Measurements from ENCODE around the gene RGS11. TPM values are rescaled to one million over a fixed set of nuclear protein-coding genes. Genes with fewer than 3 reads are reported as not detected.

The RGS11 gene
- total RNA-seq, 1 experiment from 2014 or later: not detected

DNA sequence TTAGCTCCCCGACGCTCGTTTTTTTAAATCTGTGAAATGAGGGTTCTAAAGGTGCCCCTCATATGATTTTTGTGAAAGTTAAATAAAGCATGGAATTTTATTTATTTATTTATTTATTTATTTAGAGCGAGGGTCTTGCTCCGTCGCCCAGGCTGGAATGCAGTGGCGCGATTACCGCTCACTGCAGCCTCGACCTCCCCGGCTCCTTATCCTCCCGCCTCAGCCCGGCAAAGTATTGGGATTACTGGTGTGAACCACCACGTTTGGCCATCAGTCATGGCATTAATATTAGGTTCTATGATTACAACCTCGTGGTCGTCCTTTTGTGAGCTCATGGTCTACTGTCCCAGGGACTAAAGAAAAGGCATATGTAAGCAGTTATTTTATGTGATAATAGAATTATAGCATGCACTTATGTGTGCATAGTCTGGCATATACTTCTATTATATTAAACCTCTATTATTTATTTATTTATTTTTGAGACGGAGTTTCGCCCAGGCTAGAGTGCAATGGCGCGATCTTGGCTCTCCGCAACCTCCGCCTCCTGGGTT, 45.9 kb downstream of the RGS11 start:
- CTCF ChIA-PET: interaction anchor here (0.6 kb wide), 1 partner anchor 55 kb away, joined by 3 read pairs; no protein-coding TSS in a partner anchor

DNA sequence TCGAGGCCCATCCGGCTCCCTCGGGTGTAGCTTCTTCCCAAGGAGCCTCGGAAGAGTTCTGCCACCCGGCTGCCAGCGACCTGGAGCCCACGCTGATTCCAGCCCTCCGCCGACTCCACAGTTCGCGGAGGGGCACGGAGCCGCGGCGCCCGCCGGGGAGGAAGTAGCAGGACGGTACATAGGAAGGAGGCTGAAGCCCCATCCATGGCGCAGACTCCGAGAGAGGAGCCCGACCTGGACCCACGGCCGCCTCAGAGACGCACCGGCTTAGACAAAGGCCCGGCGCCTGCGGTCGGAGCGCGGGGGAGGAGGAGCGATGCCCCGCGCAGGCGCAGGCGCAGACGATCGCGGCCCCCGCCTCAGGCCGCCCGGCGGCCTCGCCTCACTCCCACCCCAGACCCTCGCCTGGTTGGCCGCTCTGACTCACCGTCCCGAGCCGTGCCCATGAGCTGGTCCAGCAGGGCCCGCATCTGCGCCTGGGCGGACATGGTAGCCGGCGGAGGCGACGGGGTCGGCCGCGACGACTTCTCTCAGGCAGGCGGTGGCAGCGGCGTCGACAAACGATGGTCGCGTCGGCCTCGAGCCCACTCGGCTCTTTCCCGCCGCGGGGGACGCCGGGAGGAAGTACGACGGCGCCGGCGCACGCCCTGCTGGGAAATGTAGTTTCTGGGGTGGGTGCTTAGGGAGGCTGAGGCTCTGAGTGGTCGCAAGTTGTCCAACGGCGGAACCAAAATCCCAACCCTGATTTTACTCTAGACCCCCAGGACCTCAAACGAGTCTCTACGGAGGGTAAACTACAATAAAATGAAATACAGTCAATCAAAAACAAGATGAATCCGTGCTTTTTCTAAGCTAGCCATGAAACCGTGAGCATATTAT, 46.7 kb downstream of the RGS11 start, which contains the start of gene LUC7L:
LUC7L (minus strand) TSS at position 598 of the 879 bp plus-strand sequence; CDS start at position 488, 110 bp downstream.
- peaks cover 35% of the 10 kb centered on the region for H3K36me3 ChIP-seq (ENCODE audit: insufficient read depth, low read length, poor library complexity, severe bottlenecking)
- no peaks in the 10 kb centered on the region for H3K27me3 ChIP-seq (replicated peaks; ENCODE audit: insufficient read depth, low read depth, low read length, poor library complexity)
- peaks cover 11% of the 10 kb centered on the region for H3K4me1 ChIP-seq (ENCODE audit: insufficient read depth, low read length, poor library complexity, severe bottlenecking)
- POLR2A ChIA-PET (ENCODE audit: low non-redundant PET): interaction anchor here (0.5 kb wide), 1 partner anchor 751 kb away, joined by 4 read pairs; no protein-coding TSS in a partner anchor
- BruUV-seq (replicated peaks): TSS peak; percentile 75
- H3K9me3 ChIP-seq (ENCODE audit: low read depth, low read length, poor library complexity, severe bottlenecking): no peaks in the 10 kb centered on the region
- H3K4me3 ChIP-seq (ENCODE audit: low read depth, low read length, poor library complexity, severe bottlenecking): peak within 1 kb of the TSS; percentile 91
- CTCF ChIA-PET: interaction anchor here (0.6 to 0.7 kb wide), 2 partner anchors 54 to 132 kb away, joined by 3 read pairs; no protein-coding TSS in a partner anchor
- H3K27ac ChIP-seq (ENCODE audit: low read depth, low read length, poor library complexity, severe bottlenecking): peak within 1 kb of the TSS; percentile 98
- peak; percentile 96 for DNase-seq (ENCODE audit: low spot score)
- no peak for TF ChIP-seq EZH2 (IDR thresholded peaks at IDR 0.05; ENCODE audit: borderline replicate concordance, low read depth, low read length, poor library complexity, severe bottlenecking)
- TF ChIP-seq, protein P1, sequence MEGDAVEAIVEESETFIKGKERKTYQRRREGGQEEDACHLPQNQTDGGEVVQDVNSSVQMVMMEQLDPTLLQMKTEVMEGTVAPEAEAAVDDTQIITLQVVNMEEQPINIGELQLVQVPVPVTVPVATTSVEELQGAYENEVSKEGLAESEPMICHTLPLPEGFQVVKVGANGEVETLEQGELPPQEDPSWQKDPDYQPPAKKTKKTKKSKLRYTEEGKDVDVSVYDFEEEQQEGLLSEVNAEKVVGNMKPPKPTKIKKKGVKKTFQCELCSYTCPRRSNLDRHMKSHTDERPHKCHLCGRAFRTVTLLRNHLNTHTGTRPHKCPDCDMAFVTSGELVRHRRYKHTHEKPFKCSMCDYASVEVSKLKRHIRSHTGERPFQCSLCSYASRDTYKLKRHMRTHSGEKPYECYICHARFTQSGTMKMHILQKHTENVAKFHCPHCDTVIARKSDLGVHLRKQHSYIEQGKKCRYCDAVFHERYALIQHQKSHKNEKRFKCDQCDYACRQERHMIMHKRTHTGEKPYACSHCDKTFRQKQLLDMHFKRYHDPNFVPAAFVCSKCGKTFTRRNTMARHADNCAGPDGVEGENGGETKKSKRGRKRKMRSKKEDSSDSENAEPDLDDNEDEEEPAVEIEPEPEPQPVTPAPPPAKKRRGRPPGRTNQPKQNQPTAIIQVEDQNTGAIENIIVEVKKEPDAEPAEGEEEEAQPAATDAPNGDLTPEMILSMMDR (conservative IDR thresholded peaks at IDR 0.05; ENCODE audit: low read depth, low read length): no peak
- intact Hi-C loops (cut with micrococcal nuclease; ENCODE audit: unreplicated experiment): no loop called here

More for the DNA sequence above, 45.9 kb downstream of the RGS11 start:
- H3K36me3 ChIP-seq (ENCODE audit: insufficient read depth, low read length, poor library complexity, severe bottlenecking): peaks cover 30% of the 10 kb centered on the region
- no peak for DNase-seq (ENCODE audit: low spot score)
- intact Hi-C loops (cut with micrococcal nuclease; ENCODE audit: unreplicated experiment): no loop called here
- H3K4me3 ChIP-seq (ENCODE audit: low read depth, low read length, poor library complexity, severe bottlenecking): peak overlapping the region; percentile 91
- H3K27ac ChIP-seq (ENCODE audit: low read depth, low read length, poor library complexity, severe bottlenecking): peak overlapping the region; percentile 98
- BruUV-seq (replicated peaks): no TSS peak
- TF ChIP-seq, protein P1 (conservative IDR thresholded peaks at IDR 0.05; ENCODE audit: low read depth, low read length): no peak
- TF ChIP-seq EZH2 (IDR thresholded peaks at IDR 0.05; ENCODE audit: borderline replicate concordance, low read depth, low read length, poor library complexity, severe bottlenecking): no peak
- H3K9me3 ChIP-seq (ENCODE audit: low read depth, low read length, poor library complexity, severe bottlenecking): no peaks in the 10 kb centered on the region
- POLR2A ChIA-PET (ENCODE audit: low non-redundant PET): interaction anchor here (0.5 kb wide), 1 partner anchor 750 kb away, joined by 4 read pairs; no protein-coding TSS in a partner anchor
- no peaks in the 10 kb centered on the region for H3K27me3 ChIP-seq (replicated peaks; ENCODE audit: insufficient read depth, low read depth, low read length, poor library complexity)
- peaks cover 11% of the 10 kb centered on the region for H3K4me1 ChIP-seq (ENCODE audit: insufficient read depth, low read length, poor library complexity, severe bottlenecking)

- Histone ChIP-seq H3K4me3 (ENCODE audit: low read depth, low read length, poor library complexity, severe bottlenecking) (peak overlapping the region; percentile 91), H3K36me3 (ENCODE audit: insufficient read depth, low read length, poor library complexity, severe bottlenecking) (peaks cover 43% of the 10 kb centered on the region), H3K9me3 (ENCODE audit: low read depth, low read length, poor library complexity, severe bottlenecking) (no peaks in the 10 kb centered on the region), H3K4me1 (ENCODE audit: insufficient read depth, low read length, poor library complexity, severe bottlenecking) (peaks cover 11% of the 10 kb centered on the region), H3K27me3 (replicated peaks; ENCODE audit: insufficient read depth, low read depth, low read length, poor library complexity) (no peaks in the 10 kb centered on the region), H3K27ac (ENCODE audit: low read depth, low read length, poor library complexity, severe bottlenecking) (peak overlapping the region; percentile 98)
- no peak for DNase-seq (ENCODE audit: low spot score)
- ChIA-PET CTCF (interaction anchor here (0.7 kb wide), 1 partner anchor 131 kb away, joined by 3 read pairs; no protein-coding TSS in a partner anchor), POLR2A (ENCODE audit: low non-redundant PET) (interaction anchor here (0.6 kb wide), 1 partner anchor 12 kb away, joined by 14 read pairs; no protein-coding TSS in a partner anchor)
- intact Hi-C loops (cut with micrococcal nuclease; ENCODE audit: unreplicated experiment): no loop called here
- TF ChIP-seq, protein P1 (conservative IDR thresholded peaks at IDR 0.05; ENCODE audit: low read depth, low read length): no peak
- no peak for TF ChIP-seq EZH2 (IDR thresholded peaks at IDR 0.05; ENCODE audit: borderline replicate concordance, low read depth, low read length, poor library complexity, severe bottlenecking)
- TSS peak; percentile 48 for BruUV-seq (replicated peaks)
Observed at GRCh38 chr16:228151-228851, 47.4 kb downstream of the RGS11 start.
